ENCODE results near the gene CDHR2.

GRCh38 chr5:176627582-176627981 is 78.4 kb downstream of the CDHR2 start:
- TF ChIP-seq CTCF (IDR thresholded peaks at IDR 0.05 in 4 of 5, conservative IDR thresholded peaks at IDR 0.05 in 1 of 5) (no peak), POLR2A (IDR thresholded peaks at IDR 0.05) (no peak)

All from gastrocnemius medialis (tissue), 4 donors.